ENCODE data around the gene GCN1.
A peak's percentile ranks its signal among the peaks of the same experiment; 100 is the strongest.

GCN1 gene

GRCh38 chr12:120186654-120187053 is 7.9 kb downstream of the GCN1 start:
- no peak overlapping the region for H3K9ac ChIP-seq
- no peaks in the 10 kb centered on the region for H3K9me3 ChIP-seq (ENCODE audit: control insufficient read depth, low read length)
- TF ChIP-seq, protein P1, sequence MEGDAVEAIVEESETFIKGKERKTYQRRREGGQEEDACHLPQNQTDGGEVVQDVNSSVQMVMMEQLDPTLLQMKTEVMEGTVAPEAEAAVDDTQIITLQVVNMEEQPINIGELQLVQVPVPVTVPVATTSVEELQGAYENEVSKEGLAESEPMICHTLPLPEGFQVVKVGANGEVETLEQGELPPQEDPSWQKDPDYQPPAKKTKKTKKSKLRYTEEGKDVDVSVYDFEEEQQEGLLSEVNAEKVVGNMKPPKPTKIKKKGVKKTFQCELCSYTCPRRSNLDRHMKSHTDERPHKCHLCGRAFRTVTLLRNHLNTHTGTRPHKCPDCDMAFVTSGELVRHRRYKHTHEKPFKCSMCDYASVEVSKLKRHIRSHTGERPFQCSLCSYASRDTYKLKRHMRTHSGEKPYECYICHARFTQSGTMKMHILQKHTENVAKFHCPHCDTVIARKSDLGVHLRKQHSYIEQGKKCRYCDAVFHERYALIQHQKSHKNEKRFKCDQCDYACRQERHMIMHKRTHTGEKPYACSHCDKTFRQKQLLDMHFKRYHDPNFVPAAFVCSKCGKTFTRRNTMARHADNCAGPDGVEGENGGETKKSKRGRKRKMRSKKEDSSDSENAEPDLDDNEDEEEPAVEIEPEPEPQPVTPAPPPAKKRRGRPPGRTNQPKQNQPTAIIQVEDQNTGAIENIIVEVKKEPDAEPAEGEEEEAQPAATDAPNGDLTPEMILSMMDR (IDR thresholded peaks at IDR 0.05): no peak
- no peaks in the 10 kb centered on the region for H3K36me3 ChIP-seq (ENCODE audit: control insufficient read depth, insufficient read depth, low read length)
- peaks cover 12% of the 10 kb centered on the region for H3K4me1 ChIP-seq
- H3K27ac ChIP-seq: no peak overlapping the region
- no peak overlapping the region for H3K4me2 ChIP-seq (ENCODE audit: low read length)
- no peak overlapping the region for H3K4me3 ChIP-seq (ENCODE audit: low read depth, low read length)
- peaks cover 20% of the 10 kb centered on the region for H3K79me2 ChIP-seq
- no peak overlapping the region for H2AFZ ChIP-seq
- H3K27me3 ChIP-seq (ENCODE audit: control insufficient read depth, insufficient read depth, low read length): no peaks in the 10 kb centered on the region

GRCh38 chr12:120183211-120183631 is 11.3 kb downstream of the GCN1 start:
- Histone ChIP-seq H3K4me1 (peaks cover 12% of the 10 kb centered on the region), H3K27me3 (ENCODE audit: control insufficient read depth, insufficient read depth, low read length) (no peaks in the 10 kb centered on the region), H2AFZ (no peak overlapping the region), H3K79me2 (peaks cover 12% of the 10 kb centered on the region), H3K4me3 (ENCODE audit: low read depth, low read length) (no peak overlapping the region), H3K9me3 (ENCODE audit: control insufficient read depth, low read length) (no peaks in the 10 kb centered on the region), H3K36me3 (ENCODE audit: control insufficient read depth, insufficient read depth, low read length) (no peaks in the 10 kb centered on the region), H3K27ac (peak overlapping the region; percentile 15), H3K9ac (no peak overlapping the region), H3K4me2 (ENCODE audit: low read length) (peak overlapping the region; percentile 15)
- TF ChIP-seq, protein P1 (IDR thresholded peaks at IDR 0.05): no peak

DNA sequence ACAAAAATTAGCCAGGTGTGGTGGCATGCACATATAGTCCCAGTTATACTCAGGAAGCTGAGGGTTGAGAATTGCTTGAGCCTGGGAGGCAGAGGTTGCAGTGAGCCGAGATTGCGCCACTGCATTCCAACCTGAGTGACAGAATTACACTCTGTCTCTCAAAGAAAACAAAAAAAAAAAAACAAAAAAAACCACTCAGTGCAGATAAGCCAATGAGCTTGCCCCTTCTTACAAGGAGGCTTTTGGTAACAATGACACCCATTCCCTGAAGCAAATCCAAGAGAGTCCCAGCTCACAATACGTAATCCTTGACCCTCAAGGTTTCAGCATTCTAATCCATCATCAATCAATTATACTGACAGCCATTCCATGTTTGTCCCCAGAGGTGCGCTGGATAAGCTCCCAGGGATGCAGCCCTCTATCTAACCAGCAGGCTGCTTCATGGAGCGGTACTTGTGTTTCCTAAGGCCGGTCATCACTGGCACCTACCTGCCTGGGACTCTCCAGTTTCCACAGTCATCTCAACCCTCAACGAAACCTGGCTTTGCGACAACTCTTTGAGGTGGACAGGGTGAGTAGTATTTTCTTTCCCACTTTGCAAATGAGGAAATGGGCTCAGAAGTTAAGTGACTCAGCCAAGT is 12.4 kb downstream of the GCN1 start:
- Histone ChIP-seq H3K9me3 (ENCODE audit: control insufficient read depth, low read length) (no peaks in the 10 kb centered on the region), H3K4me3 (ENCODE audit: low read depth, low read length) (no peak overlapping the region), H3K27me3 (ENCODE audit: control insufficient read depth, insufficient read depth, low read length) (no peaks in the 10 kb centered on the region), H3K4me2 (ENCODE audit: low read length) (no peak overlapping the region), H3K79me2 (peaks cover 19% of the 10 kb centered on the region), H3K4me1 (peaks cover 12% of the 10 kb centered on the region), H2AFZ (no peak overlapping the region), H3K36me3 (ENCODE audit: control insufficient read depth, insufficient read depth, low read length) (no peaks in the 10 kb centered on the region), H3K27ac (no peak overlapping the region), H3K9ac (no peak overlapping the region)
- TF ChIP-seq, protein P1 (IDR thresholded peaks at IDR 0.05): no peak

DNA sequence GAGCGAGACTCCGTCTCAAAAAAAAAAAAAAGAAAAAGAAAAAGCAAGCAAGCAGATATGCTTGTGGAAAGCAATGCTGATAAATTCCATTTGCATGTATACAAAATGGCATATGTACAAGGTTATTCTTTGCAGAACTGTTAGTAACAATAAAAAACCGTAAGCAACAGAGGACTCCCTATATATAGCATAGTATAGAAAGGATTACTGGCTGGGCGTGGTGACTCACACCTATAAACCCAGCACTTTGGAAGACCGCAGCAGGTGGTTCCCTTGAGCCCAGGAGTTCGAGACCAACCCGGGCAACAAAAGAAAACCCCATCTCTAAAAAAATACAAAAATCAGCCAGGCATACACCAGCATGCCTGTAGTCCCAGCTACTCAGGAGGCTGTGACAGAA is 13.5 kb downstream of the GCN1 start:
- no peak overlapping the region for H3K4me2 ChIP-seq (ENCODE audit: low read length)
- H3K4me1 ChIP-seq: peaks cover 12% of the 10 kb centered on the region
- no peak overlapping the region for H3K4me3 ChIP-seq (ENCODE audit: low read depth, low read length)
- no peak overlapping the region for H2AFZ ChIP-seq
- H3K27me3 ChIP-seq (ENCODE audit: control insufficient read depth, insufficient read depth, low read length): no peaks in the 10 kb centered on the region
- peaks cover 18% of the 10 kb centered on the region for H3K79me2 ChIP-seq
- H3K36me3 ChIP-seq (ENCODE audit: control insufficient read depth, insufficient read depth, low read length): no peaks in the 10 kb centered on the region
- no peak overlapping the region for H3K9ac ChIP-seq
- no peaks in the 10 kb centered on the region for H3K9me3 ChIP-seq (ENCODE audit: control insufficient read depth, low read length)
- TF ChIP-seq, protein P1 (IDR thresholded peaks at IDR 0.05): no peak
- no peak overlapping the region for H3K27ac ChIP-seq

DNA sequence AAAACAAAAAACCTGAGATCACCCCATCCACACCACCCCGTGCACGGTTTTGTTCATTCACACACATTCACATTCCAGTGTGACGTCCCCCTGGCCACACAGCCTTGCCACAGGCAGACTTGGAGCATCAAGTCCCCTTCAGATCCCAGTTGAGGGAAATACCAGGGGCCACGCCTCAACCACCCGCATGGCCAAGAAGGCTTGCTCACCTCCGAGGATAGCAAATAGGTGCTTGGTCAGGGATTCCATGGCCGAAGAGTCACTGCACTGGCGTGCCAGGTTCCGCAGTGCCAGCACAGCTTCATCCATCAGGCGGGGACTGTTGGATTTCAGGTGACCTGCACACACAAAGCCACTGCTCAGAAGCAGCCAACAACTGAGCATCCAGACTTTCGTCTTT is 19.0 kb downstream of the GCN1 start:
- no peaks in the 10 kb centered on the region for H3K9me3 ChIP-seq (ENCODE audit: control insufficient read depth, low read length)
- no peak overlapping the region for H3K27ac ChIP-seq
- peaks cover 14% of the 10 kb centered on the region for H3K79me2 ChIP-seq
- TF ChIP-seq, protein P1 (IDR thresholded peaks at IDR 0.05): no peak
- H3K4me2 ChIP-seq (ENCODE audit: low read length): no peak overlapping the region
- H3K9ac ChIP-seq: no peak overlapping the region
- H3K4me1 ChIP-seq: no peaks in the 10 kb centered on the region
- no peak overlapping the region for H3K4me3 ChIP-seq (ENCODE audit: low read depth, low read length)
- no peaks in the 10 kb centered on the region for H3K36me3 ChIP-seq (ENCODE audit: control insufficient read depth, insufficient read depth, low read length)
- H2AFZ ChIP-seq: no peak overlapping the region
- H3K27me3 ChIP-seq (ENCODE audit: control insufficient read depth, insufficient read depth, low read length): no peaks in the 10 kb centered on the region

Measured in parathyroid adenoma (tissue), 2 donors.